Progenitor cell of endocrine pancreas (in vitro differentiated cells): ENCODE results near the gene CFAP119. TPM values are rescaled to one million over a fixed set of nuclear protein-coding genes. Genes with fewer than 3 reads are reported as not detected.
A peak's percentile ranks its signal among the peaks of the same experiment; 100 is the strongest.

Experiments
- DNase-seq: peaks from one replicate; pipeline ENCODE4 v3.0.0; 2021; ENCODE audit warnings: low spot score; ENCODE audit not compliant: unreplicated experiment
- H3K27ac Mint-ChIP-seq: 2 replicates; pipeline ENCODE4 v1.8.0; 2021; ENCODE audit warnings: mild to moderate bottlenecking, moderate library complexity, mixed read lengths
- H3K27me3 Mint-ChIP-seq: 2 replicates; pipeline ENCODE4 v1.8.0; 2021; ENCODE audit warnings: mixed read lengths
- H3K36me3 Mint-ChIP-seq: 2 replicates; pipeline ENCODE4 v1.8.0; 2022; ENCODE audit warnings: mixed read lengths; ENCODE audit not compliant: insufficient read depth
- H3K4me1 Mint-ChIP-seq: 2 replicates; pipeline ENCODE4 v1.8.0; 2021; ENCODE audit warnings: low read depth, mixed read lengths
- H3K4me3 Mint-ChIP-seq: 2 replicates; pipeline ENCODE4 v1.8.0; 2021; ENCODE audit warnings: low read depth, mild to moderate bottlenecking, moderate library complexity, mixed read lengths
- H3K9me3 Mint-ChIP-seq: 2 replicates; pipeline ENCODE4 v1.8.0; 2021; ENCODE audit warnings: low read depth, mixed read lengths
- total RNA-seq: library from RNA; stranded (reverse); gene quantifications from 2 replicates; pipeline ENCODE4 v1.2.1, GENCODE V29; 2021
- TF ChIP-seq, protein P1 (sequence below): fragments of 200-600 bp; sonication (generic); IDR thresholded peaks from one replicate; pipeline ENCODE4 v1.5.0; 2021; ENCODE audit warnings: antibody characterized with exemption, mild to moderate bottlenecking; ENCODE audit not compliant: unreplicated experiment

The CFAP119 gene
- total RNA-seq, 1 donor from 2014 or later, result 19.3 TPM

GRCh38 chr16:30756781-30757100, 5.1 kb downstream of the CFAP119 start:
- DNase-seq, result no peak
- H3K36me3 Mint-ChIP-seq, result peaks cover 4% of the 10 kb centered on the region

DNA sequence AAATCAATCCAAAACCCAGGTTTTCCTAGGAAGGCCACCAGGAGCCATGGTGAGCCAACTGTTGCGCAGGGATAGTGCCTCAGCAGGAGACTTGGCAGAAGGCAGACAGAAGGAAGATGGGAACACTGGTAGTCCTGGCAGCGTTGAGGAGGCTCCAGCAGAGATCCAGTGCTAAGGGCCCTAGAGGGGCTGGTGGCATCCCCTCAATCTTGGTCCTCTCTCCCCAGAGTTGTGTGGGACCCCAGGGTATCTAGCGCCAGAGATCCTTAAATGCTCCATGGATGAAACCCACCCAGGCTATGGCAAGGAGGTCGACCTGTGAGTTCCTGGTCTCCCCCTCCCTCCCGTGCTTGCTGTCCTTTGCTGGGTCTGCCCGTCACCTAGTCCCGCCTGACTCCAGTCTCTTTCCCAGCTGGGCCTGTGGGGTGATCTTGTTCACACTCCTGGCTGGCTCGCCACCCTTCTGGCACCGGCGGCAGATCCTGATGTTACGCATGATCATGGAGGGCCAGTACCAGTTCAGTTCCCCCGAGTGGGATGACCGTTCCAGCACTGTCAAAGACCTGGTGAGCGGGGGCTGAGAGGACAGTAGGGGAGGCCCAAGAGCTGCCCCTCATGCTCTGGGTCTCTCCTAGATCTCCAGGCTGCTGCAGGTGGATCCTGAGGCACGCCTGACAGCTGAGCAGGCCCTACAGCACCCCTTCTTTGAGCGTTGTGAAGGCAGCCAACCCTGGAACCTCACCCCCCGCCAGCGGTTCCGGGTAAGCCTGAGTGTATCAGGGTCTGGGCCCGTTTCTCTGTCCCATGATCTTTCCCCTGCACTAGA, 5.7 kb downstream of the CFAP119 start:
- TF ChIP-seq, protein P1, sequence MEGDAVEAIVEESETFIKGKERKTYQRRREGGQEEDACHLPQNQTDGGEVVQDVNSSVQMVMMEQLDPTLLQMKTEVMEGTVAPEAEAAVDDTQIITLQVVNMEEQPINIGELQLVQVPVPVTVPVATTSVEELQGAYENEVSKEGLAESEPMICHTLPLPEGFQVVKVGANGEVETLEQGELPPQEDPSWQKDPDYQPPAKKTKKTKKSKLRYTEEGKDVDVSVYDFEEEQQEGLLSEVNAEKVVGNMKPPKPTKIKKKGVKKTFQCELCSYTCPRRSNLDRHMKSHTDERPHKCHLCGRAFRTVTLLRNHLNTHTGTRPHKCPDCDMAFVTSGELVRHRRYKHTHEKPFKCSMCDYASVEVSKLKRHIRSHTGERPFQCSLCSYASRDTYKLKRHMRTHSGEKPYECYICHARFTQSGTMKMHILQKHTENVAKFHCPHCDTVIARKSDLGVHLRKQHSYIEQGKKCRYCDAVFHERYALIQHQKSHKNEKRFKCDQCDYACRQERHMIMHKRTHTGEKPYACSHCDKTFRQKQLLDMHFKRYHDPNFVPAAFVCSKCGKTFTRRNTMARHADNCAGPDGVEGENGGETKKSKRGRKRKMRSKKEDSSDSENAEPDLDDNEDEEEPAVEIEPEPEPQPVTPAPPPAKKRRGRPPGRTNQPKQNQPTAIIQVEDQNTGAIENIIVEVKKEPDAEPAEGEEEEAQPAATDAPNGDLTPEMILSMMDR, result no peak
- Mint-ChIP-seq H3K4me1 (peaks cover 8% of the 10 kb centered on the region), H3K36me3 (peaks cover 6% of the 10 kb centered on the region), H3K27ac (no peak overlapping the region), H3K27me3 (no peaks in the 10 kb centered on the region), H3K4me3 (no peak overlapping the region), H3K9me3 (no peaks in the 10 kb centered on the region)
- no peak for DNase-seq

More at GRCh38 chr16:30756781-30757100, 5.1 kb downstream of the CFAP119 start:
- TF ChIP-seq, protein P1, result no peak
- Mint-ChIP-seq H3K9me3 (no peaks in the 10 kb centered on the region), H3K4me3 (no peak overlapping the region), H3K4me1 (peaks cover 9% of the 10 kb centered on the region), H3K27me3 (no peaks in the 10 kb centered on the region), H3K27ac (peak overlapping the region; percentile 41)

GRCh38 chr16:30753596-30753995, 8.3 kb downstream of the CFAP119 start:
- no peaks in the 10 kb centered on the region for H3K27me3 Mint-ChIP-seq
- H3K36me3 Mint-ChIP-seq, result peaks cover 6% of the 10 kb centered on the region
- TF ChIP-seq, protein P1, result no peak

DNA sequence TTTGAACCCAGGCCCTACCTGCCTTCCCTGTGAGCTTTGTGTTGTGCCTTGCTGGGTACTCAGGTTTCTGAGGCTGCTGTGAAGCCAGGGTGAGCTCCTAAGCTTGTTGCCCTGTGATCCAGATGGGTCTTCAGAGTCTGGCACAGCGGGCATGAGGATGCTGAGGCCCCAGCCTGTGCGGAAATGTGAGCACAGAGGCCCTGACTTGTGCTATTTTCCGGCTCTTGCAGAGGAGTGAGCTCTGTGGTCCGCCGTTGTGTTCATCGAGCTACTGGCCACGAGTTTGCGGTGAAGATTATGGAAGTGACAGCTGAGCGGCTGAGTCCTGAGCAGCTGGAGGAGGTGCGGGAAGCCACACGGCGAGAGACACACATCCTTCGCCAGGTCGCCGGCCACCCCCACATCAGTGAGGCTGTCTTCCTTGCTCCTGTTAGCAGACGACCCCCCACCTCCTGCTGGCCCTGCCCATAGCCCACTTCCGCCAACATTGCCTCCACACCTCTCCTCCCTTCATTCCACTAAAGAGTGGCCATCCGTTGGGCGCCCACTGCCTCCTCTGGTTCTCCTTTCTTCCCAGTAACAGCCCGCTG, 10.9 kb downstream of the CFAP119 start:
- H3K9me3 Mint-ChIP-seq, result no peaks in the 10 kb centered on the region
- H3K4me1 Mint-ChIP-seq, result peaks cover 14% of the 10 kb centered on the region
- H3K36me3 Mint-ChIP-seq, result peaks cover 6% of the 10 kb centered on the region
- TF ChIP-seq, protein P1, result no peak
- no peak for DNase-seq
- H3K27me3 Mint-ChIP-seq, result no peaks in the 10 kb centered on the region
- no peak overlapping the region for H3K4me3 Mint-ChIP-seq
- no peak overlapping the region for H3K27ac Mint-ChIP-seq

More at GRCh38 chr16:30753596-30753995, 8.3 kb downstream of the CFAP119 start:
- H3K4me1 Mint-ChIP-seq, result peaks cover 7% of the 10 kb centered on the region
- no peak overlapping the region for H3K27ac Mint-ChIP-seq
- H3K4me3 Mint-ChIP-seq, result no peak overlapping the region
- no peaks in the 10 kb centered on the region for H3K9me3 Mint-ChIP-seq
- no peak for DNase-seq

- TF ChIP-seq, protein P1, result no peak
These were observed 11.7 kb downstream of the CFAP119 start for GRCh38 chr16:30750201-30750600.

More at GRCh38 chr16:30750201-30750600, 11.7 kb downstream of the CFAP119 start:
- Mint-ChIP-seq H3K36me3 (peaks cover 6% of the 10 kb centered on the region), H3K4me1 (peaks cover 14% of the 10 kb centered on the region), H3K4me3 (peak overlapping the region; percentile 94), H3K27ac (no peak overlapping the region), H3K27me3 (no peaks in the 10 kb centered on the region), H3K9me3 (no peaks in the 10 kb centered on the region)
- DNase-seq, result no peak
